PFSK-1 (cell line): ENCODE measurements around the gene HOXA4.

Experiments used
- FOXP2 ChIP-seq: optimal IDR thresholded peaks from 2 replicates; pipeline ENCODE3; 2011; ENCODE audit warnings: borderline replicate concordance, control low read depth, inconsistent platforms; ENCODE audit not compliant: insufficient read depth; ENCODE audit errors: extremely low read length, extremely low read depth
- POLR2AphosphoS5 ChIP-seq: IDR thresholded peaks from 2 replicates; pipeline ENCODE4 v1.6.1; 2012; ENCODE audit warnings: low read depth, mild to moderate bottlenecking, control low read depth, low read length, moderate library complexity
- REST ChIP-seq, 2 experiments: IDR thresholded peaks; 2 replicates each; pipeline versions ENCODE4 v1.6.1 to v1.8.0; 2011 to 2012; ENCODE audit warnings: low read depth in 2 of 2, low read length in 2 of 2, control low read depth in 1 of 2, inconsistent platforms in 1 of 2, mild to moderate bottlenecking in 1 of 2, moderate library complexity in 1 of 2; ENCODE audit not compliant: insufficient read depth in 1 of 2
- SIN3A ChIP-seq: IDR thresholded peaks from 2 replicates; pipeline ENCODE4 v1.6.1; 2012; ENCODE audit warnings: mild to moderate bottlenecking, low read length, moderate library complexity, borderline replicate concordance; ENCODE audit not compliant: insufficient read depth
- TAF1 ChIP-seq: IDR thresholded peaks from 2 replicates; pipeline ENCODE4 v1.6.1; 2012; ENCODE audit warnings: low read length, control low read depth, borderline replicate concordance; ENCODE audit not compliant: insufficient read depth

Gene HOXA4

GRCh38 chr7:27105301-27106031 is 25.1 kb downstream of the HOXA4 start:
- no peak for TF ChIP-seq SIN3A
- TF ChIP-seq FOXP2 = no peak
- no peak for TF ChIP-seq TAF1
- no peak for TF ChIP-seq REST (IDR thresholded peaks at IDR 0.05; ENCODE audit: insufficient read depth in 1 of 2, low read depth in 2 of 2, low read length in 2 of 2)
- no peak for TF ChIP-seq POLR2AphosphoS5

GRCh38 chr7:27104341-27105058 is 26.1 kb downstream of the HOXA4 start:
- no peak for TF ChIP-seq REST (IDR thresholded peaks at IDR 0.05; ENCODE audit: insufficient read depth in 1 of 2, low read depth in 2 of 2, low read length in 2 of 2)
- TF ChIP-seq FOXP2 = no peak
- no peak for TF ChIP-seq TAF1
- TF ChIP-seq POLR2AphosphoS5 = no peak
- TF ChIP-seq SIN3A = no peak

GRCh38 chr7:27103489-27104226 is 26.9 kb downstream of the HOXA4 start:
- TF ChIP-seq FOXP2 (no peak), REST (IDR thresholded peaks at IDR 0.05; ENCODE audit: insufficient read depth in 1 of 2, low read depth in 2 of 2, low read length in 2 of 2) (no peak), POLR2AphosphoS5 (no peak), TAF1 (no peak), SIN3A (no peak)

GRCh38 chr7:27102581-27103442 is 27.7 kb downstream of the HOXA4 start, which contains the start of gene HOXA2:
Gene HOXA2 (minus strand): TSS chr7:27102683. CDS start chr7:27102500, 183 bp downstream.
- TF ChIP-seq TAF1 (no peak), FOXP2 (no peak), REST (IDR thresholded peaks at IDR 0.05; ENCODE audit: insufficient read depth in 1 of 2, low read depth in 2 of 2, low read length in 2 of 2) (no peak), SIN3A (no peak), POLR2AphosphoS5 (no peak)
